ENCODE data around the gene SMIM14. TPM values are rescaled to one million over a fixed set of nuclear protein-coding genes. Genes with fewer than 3 reads are reported as not detected.

Gene SMIM14
- total RNA-seq, 6 experiments from 2014 or later: 54.0 to 224 (median 124) TPM

DNA sequence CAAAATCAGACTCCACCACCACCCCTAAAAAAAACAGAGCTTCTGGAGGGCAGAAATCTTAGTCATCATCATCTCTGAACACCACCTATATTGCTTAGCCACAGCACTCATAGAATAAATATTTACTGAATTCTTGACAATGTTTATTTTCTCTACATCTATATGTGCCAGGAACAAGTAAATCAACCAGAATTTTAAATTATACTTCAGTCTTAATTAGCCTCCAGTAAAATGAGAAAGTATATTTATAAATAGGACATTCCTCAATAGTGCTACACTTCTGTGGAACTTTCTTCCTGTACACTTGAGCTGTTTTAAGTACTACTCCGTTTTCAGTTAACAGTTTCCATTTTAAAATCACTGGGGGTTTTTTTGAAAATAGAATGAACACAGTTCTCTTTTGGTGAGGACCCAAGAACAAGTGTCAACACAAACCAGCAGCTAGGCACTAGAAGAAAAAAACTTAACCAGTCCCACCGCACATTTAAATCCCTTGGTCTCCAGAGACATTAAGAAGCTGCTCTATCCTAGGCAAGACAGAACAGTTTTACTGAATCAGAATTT is 25.5 kb downstream of the SMIM14 start:
- Histone ChIP-seq H3K9me3 (no peaks in the 10 kb centered on the region), H3K4me3 (no peak overlapping the region), H3K4me1 (peaks cover 0 to 7% (median 0%) of the 10 kb centered on the region in 4 donors), H3K36me3 (peaks cover 0 to 22% (median under 1%) of the 10 kb centered on the region in 4 donors), H3K27me3 (no peaks in the 10 kb centered on the region), H3K27ac (no peak overlapping the region)
- no peak for ATAC-seq
- no peak for TF ChIP-seq POLR2A (IDR thresholded peaks at IDR 0.05)
- TF ChIP-seq, protein P1, sequence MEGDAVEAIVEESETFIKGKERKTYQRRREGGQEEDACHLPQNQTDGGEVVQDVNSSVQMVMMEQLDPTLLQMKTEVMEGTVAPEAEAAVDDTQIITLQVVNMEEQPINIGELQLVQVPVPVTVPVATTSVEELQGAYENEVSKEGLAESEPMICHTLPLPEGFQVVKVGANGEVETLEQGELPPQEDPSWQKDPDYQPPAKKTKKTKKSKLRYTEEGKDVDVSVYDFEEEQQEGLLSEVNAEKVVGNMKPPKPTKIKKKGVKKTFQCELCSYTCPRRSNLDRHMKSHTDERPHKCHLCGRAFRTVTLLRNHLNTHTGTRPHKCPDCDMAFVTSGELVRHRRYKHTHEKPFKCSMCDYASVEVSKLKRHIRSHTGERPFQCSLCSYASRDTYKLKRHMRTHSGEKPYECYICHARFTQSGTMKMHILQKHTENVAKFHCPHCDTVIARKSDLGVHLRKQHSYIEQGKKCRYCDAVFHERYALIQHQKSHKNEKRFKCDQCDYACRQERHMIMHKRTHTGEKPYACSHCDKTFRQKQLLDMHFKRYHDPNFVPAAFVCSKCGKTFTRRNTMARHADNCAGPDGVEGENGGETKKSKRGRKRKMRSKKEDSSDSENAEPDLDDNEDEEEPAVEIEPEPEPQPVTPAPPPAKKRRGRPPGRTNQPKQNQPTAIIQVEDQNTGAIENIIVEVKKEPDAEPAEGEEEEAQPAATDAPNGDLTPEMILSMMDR (IDR thresholded peaks at IDR 0.05): no peak
- intact Hi-C loops (cut with DNase I): no loop called here
- WGBS (ENCODE audit: insufficient coverage, low coverage, low lambda C conversion rate, missing lambda C conversion rate): 71% methylated on average over 2 of the region's 2 CpGs
- no peak for DNase-seq

DNA sequence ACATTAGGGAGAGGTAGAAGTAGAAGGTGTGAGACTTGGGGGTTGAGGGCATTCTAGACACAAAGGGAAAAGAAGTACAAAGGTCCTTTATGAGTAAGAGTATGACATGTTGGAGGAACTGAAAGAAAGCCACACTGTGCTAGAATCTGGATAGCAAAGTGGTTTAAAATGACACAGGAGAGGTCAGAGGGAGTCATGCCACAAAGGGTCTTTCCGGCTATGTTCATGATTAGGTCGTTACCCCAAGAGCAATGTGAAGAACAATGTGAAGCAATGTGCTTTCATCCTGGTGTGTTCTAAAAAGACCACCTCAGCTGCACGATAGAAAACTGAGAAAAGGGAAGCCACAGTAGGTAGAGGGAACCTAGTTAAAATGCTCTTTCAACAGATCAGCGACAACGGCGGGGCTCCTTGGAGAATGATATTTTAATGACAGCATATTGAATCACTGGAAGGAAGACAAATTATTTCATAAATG is 29.2 kb downstream of the SMIM14 start:
- intact Hi-C loops (cut with DNase I): no loop called here
- TF ChIP-seq, protein P1 (IDR thresholded peaks at IDR 0.05): no peak
- no peak for TF ChIP-seq POLR2A (IDR thresholded peaks at IDR 0.05)
- Histone ChIP-seq H3K27ac (no peak overlapping the region), H3K9me3 (no peaks in the 10 kb centered on the region), H3K27me3 (no peaks in the 10 kb centered on the region), H3K4me3 (no peak overlapping the region), H3K36me3 (peaks cover 0 to 27% (median 5%) of the 10 kb centered on the region in 4 donors), H3K4me1 (no peaks in the 10 kb centered on the region)
- DNase-seq (no peak), ATAC-seq (peak in 3 of 4 donors; percentile 26 to 51 (median 42))
- WGBS (ENCODE audit: insufficient coverage, low coverage, low lambda C conversion rate, missing lambda C conversion rate): 74% methylated on average over 5 of the region's 6 CpGs

- no peak for TF ChIP-seq POLR2A (IDR thresholded peaks at IDR 0.05)
- TF ChIP-seq, protein P1 (IDR thresholded peaks at IDR 0.05): no peak
- no peak overlapping the region for H3K4me3 ChIP-seq
- no peak overlapping the region for H3K27ac ChIP-seq
- ATAC-seq (no peak), DNase-seq (no peak)
- peaks cover 0 to 38% (median 12%) of the 10 kb centered on the region in 4 donors for H3K36me3 ChIP-seq
- H3K27me3 ChIP-seq: no peaks in the 10 kb centered on the region
- intact Hi-C loops (cut with DNase I): no loop called here
- no peaks in the 10 kb centered on the region for H3K4me1 ChIP-seq
- H3K9me3 ChIP-seq: no peaks in the 10 kb centered on the region
These were observed 30.2 kb downstream of the SMIM14 start for GRCh38 chr4:39608451-39608850.

GRCh38 chr4:39606747-39607146 is 31.9 kb downstream of the SMIM14 start:
- WGBS (ENCODE audit: insufficient coverage, low coverage, low lambda C conversion rate, missing lambda C conversion rate): 100% methylated on average over 1 of the region's 2 CpGs
- ATAC-seq: no peak
- TF ChIP-seq POLR2A (IDR thresholded peaks at IDR 0.05): no peak
- TF ChIP-seq, protein P1 (IDR thresholded peaks at IDR 0.05): no peak
- Histone ChIP-seq H3K36me3 (peaks cover 0 to 47% (median 16%) of the 10 kb centered on the region in 4 donors), H3K27ac (no peak overlapping the region), H3K4me3 (no peak overlapping the region), H3K27me3 (no peaks in the 10 kb centered on the region), H3K9me3 (no peaks in the 10 kb centered on the region), H3K4me1 (no peaks in the 10 kb centered on the region)
- no peak for DNase-seq
- intact Hi-C loops (cut with DNase I): no loop called here
